Cardiac fibroblast (primary cell): ENCODE results near the gene ANGPTL8.

Source experiments
- DNase-seq, 2 donors: peaks; one replicate each; pipeline versions ENCODE4 v3.0.0 to v3.0.0-alpha.2; 2010; ENCODE audit warnings: low read depth in 2 of 2
- H3K4me3 ChIP-seq, 2 donors: replicated peaks in 1 of 2; 1 replicate in 1 of 2; 2 replicates in 1 of 2; pipeline ENCODE4 v1.5.1; 2011; ENCODE audit warnings: low read depth in 2 of 2, low read length in 2 of 2, mild to moderate bottlenecking in 2 of 2, moderate library complexity in 1 of 2
- TF ChIP-seq, protein P1 (sequence below): IDR thresholded peaks from one replicate; pipeline ENCODE4 v1.5.1; 2011; ENCODE audit warnings: low read depth, mild to moderate bottlenecking, low read length, inconsistent platforms

The ANGPTL8 gene

DNA sequence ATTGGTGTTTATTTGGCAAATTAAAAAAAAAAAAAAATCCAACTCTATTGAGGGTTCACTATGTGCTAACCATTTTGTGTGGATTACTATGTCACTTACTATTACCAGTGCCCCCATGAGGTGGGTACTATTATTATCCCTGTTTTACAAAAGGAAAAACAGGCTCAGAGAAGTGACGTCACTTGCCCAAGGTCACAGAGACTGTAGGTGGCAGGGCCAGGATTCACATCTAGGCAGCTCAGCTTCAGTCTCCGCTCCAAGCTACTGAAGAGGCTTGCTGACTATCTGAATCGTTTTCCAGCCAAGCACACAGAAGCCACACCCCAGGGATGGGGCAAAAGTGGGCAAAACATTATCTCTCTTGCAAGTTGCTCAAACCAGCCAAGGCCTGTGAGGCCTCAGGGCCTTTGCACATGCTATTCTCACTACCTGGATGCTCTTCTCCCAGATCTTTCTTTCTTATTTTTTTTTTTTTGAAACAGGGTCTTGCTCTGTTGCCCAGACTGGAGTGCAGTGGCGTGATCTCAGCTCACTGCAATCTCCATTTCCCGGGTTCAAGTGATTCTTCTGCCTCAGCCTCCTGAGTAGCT is 4.8 kb upstream of the ANGPTL8 start:
- TF ChIP-seq, protein P1, sequence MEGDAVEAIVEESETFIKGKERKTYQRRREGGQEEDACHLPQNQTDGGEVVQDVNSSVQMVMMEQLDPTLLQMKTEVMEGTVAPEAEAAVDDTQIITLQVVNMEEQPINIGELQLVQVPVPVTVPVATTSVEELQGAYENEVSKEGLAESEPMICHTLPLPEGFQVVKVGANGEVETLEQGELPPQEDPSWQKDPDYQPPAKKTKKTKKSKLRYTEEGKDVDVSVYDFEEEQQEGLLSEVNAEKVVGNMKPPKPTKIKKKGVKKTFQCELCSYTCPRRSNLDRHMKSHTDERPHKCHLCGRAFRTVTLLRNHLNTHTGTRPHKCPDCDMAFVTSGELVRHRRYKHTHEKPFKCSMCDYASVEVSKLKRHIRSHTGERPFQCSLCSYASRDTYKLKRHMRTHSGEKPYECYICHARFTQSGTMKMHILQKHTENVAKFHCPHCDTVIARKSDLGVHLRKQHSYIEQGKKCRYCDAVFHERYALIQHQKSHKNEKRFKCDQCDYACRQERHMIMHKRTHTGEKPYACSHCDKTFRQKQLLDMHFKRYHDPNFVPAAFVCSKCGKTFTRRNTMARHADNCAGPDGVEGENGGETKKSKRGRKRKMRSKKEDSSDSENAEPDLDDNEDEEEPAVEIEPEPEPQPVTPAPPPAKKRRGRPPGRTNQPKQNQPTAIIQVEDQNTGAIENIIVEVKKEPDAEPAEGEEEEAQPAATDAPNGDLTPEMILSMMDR, result no peak
- H3K4me3 ChIP-seq, result no peak overlapping the region
- no peak for DNase-seq

DNA sequence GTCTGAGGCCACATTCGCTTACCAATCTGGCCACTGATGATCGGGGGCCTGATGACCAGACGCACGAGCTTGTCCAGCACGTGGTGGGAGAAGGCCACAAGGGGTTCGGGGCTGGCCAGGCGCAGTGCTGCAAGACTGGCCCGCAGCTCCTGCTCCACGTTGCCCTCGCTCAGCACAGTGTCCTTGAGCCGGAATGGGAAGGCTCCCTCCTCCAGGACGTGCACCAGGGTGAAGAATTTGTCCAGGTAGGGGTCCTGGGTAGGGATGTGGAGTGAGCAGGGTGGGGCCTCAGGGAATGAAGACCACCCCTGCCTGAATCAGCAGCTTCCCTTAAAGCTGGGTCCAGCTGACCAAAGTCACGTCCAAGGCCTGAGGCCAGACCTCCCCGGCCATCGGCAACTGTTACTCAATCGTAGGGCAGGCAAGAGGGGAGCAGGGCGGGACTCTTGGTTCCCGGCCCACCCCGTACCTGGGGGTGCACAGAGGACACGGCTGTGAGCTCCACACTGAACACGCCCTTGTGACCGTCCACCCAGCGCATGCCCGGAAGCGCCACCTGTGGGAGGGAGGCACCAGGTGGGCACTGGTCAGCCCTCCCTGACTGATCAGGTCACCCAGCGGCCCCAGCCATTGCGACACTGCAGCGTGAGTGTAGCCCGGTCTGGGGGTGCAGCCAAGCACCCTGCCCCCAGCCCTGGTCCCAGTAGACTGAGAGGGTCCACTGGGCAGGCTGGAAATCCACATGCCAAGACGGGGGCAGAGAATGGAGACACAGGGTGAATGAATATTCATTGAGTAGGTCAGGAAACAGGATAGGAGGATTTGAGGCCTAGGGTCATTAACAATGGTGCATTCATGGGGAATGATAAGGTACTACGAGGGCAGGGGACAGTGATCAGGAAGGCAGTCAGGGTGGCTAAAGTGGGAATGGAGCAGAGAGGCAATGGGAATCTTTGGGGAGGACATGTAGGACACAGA is 2.8 kb upstream of the ANGPTL8 start:
- TF ChIP-seq, protein P1, result no peak
- H3K4me3 ChIP-seq, result no peak overlapping the region
- DNase-seq, result no peak

GRCh38 chr19:11237321-11237720 is 2.1 kb upstream of the ANGPTL8 start:
- no peak for DNase-seq
- H3K4me3 ChIP-seq, result no peak overlapping the region
- TF ChIP-seq, protein P1, result no peak

DNA sequence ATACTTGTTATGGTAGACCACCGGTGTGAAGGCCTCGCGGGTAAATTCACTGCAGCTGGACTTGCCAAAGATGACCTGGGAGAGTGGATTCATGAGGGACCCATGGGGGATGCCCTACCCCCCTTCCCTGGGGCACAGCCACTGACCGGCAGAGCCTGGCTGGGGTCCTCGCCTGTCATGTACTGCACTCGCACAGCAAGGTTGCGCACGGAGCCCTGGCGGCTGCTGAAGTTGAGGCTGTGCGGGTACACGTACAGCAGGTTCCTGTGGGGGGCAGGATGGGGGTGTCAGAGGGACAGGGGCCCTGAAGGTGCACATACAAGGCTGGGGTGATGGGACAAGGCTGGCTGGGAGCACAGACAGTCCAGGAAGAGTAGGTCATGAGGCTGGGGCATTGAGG is 1.4 kb upstream of the ANGPTL8 start:
- DNase-seq, result no peak
- H3K4me3 ChIP-seq, result no peak overlapping the region
- TF ChIP-seq, protein P1, result no peak

DNA sequence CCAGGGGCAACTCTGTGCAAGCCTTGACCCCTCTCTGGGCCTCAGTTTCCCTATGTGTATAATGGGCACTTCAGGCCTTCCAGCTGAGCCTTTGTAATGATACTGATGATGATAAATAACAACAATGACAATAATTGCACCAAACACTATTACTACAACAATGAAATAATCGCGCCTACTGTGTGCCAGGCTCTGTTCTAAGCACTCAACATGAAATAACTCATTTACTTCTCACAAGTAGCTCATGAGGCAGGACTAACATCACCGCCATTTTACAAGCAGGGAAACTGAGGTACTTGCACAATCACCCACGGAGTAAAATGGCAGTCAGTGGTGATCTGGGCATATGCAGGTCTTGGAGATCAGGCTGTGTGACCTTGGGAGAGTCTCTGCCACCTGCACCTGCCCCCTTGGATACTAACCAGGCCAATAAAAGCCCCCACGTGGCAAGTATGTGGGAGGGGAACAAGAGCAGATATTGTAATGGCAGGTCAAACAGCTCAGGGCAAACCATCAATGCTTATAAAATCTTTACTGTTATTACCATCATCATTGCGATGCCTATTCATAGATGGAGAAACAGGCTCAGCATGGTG is 540 bp upstream of the ANGPTL8 start:
- no peak for DNase-seq
- TF ChIP-seq, protein P1, result no peak

GRCh38 chr19:11240008-11240444 is 607 bp downstream of the ANGPTL8 start:
- TF ChIP-seq, protein P1, result no peak
- no peak overlapping the region for H3K4me3 ChIP-seq
- DNase-seq, result no peak

More for the DNA sequence above, 540 bp upstream of the ANGPTL8 start:
- no peak overlapping the region for H3K4me3 ChIP-seq
